NCI-H82 (cell line): ENCODE data around the gene PLPP7.

Experiments
- DNase-seq: peaks from one replicate; lab custom pipeline; 2025; lab: John Stamatoyannopoulos, UW

Gene PLPP7

GRCh38 chr9:131281119-131281965 is 8.2 kb upstream of the PLPP7 start:
- no peak for DNase-seq

GRCh38 chr9:131282175-131282574 is 7.3 kb upstream of the PLPP7 start:
- DNase-seq, result no peak

GRCh38 chr9:131282688-131283422 is 6.7 kb upstream of the PLPP7 start:
- peak; percentile 42 for DNase-seq

DNA sequence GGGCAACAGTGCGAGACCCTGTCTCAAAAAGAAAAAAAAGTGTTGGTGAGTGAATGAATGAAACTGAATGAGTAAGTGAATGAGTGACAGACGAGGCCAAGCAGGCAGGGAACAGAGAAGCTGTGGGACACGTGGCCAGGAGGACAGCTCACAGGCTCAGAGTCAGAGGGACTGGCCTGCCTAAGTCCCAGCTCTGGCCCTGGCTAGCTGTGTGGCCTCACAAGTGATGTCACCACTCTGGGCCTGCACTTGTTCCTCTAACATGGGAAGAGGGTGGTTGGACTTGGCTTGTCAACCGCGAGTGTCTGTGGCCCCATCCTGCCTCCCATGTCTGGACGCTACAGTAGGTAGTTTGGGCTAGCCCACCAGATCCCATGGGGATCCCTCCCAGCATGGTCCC is 4.7 kb upstream of the PLPP7 start:
- DNase-seq, result no peak

GRCh38 chr9:131287359-131287758 is 2.2 kb upstream of the PLPP7 start:
- no peak for DNase-seq

GRCh38 chr9:131288217-131288616 is 1.3 kb upstream of the PLPP7 start:
- no peak for DNase-seq

- DNase-seq, result no peak
These were observed 678 bp downstream of the PLPP7 start for GRCh38 chr9:131290036-131290766.

GRCh38 chr9:131290767-131291370 is 1.3 kb downstream of the PLPP7 start:
- DNase-seq, result no peak

DNA sequence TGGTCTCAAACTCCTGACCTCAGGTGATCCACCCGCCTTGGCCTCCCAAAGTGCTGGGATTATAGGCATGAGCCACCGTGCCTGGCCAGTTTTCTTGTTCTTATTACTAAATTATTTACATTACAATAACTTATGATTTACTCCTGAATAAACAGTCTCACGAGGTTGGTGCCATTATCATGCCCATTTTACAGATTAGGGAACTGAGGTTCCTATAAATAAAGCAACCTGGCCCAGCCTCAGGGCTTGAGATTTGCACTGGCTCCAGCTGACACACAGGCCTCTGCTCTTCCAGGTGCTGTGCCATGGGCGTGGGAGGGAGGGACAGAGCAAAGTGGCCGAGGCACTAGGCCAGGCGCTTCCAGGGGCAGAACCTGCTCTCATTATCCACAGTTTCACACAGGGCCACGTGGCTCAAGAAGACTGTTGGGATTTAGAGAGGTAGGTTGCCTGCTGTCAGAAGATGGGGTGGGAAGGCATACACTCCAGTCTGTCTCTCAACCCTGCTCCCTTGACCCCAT is 2.3 kb downstream of the PLPP7 start:
- no peak for DNase-seq

DNA sequence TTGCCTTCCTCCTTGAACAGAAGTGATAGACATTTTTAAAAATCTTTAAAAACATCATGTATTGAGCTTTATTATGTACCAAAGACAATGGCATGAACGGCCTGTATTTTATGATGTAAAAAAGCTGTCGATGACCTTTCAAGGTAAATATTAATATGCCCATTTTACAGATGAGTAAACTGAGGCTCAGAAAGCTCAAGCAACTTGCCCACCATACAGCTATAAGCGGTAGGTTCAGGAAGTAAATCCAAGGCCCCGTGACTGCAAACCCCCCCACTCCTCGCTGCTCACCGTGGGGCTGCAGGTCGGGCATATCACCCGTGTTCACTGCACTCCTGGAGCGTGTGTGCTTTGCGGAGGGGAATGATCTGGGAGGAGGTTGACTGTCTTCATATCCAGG is 3.4 kb downstream of the PLPP7 start:
- no peak for DNase-seq

- peak; percentile 48 for DNase-seq
These were observed 6.9 kb downstream of the PLPP7 start for GRCh38 chr9:131296460-131296859.

GRCh38 chr9:131296906-131297500 is 7.5 kb downstream of the PLPP7 start:
- no peak for DNase-seq

DNA sequence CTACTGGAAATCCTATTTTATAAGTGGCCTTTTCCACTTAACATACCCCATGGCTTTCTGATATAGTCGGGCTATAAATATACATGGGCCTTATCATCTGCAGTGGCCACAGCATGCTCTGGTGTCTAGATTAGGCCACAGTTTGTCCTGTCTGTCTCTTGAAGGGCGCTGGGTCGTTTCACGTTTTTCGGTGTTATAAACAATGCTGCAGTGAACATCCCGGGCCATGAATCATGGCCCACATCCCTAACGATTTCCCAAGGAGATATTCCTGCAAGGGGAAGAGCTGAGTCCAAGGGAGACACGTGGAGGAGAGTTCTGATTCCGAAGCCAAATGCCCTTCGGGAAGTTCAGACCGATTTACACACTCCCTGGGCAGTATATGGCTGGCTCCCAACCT is 8.4 kb downstream of the PLPP7 start:
- DNase-seq, result no peak

DNA sequence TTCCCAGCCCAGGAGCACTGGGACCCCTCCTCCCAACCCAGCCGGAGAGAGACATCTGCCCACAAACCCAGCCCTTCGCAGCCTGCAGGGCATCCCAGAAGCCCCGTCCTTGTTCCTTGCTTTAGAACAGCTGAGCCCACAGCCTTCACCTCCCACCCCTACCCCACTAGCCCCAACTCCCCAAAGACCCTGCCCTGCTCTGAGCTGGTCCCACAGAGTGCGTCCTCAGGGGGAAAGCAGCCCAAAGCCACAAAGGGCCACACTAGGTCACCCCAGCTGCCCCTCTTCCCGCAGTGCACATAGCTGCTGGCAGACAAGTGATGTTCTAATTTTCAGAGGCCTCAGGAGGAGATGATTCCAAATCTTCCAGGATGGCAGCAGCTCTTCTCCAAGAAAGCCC is 8.8 kb downstream of the PLPP7 start:
- DNase-seq, result no peak

- no peak for DNase-seq
These were observed 9.3 kb downstream of the PLPP7 start for GRCh38 chr9:131298816-131299215.

DNA sequence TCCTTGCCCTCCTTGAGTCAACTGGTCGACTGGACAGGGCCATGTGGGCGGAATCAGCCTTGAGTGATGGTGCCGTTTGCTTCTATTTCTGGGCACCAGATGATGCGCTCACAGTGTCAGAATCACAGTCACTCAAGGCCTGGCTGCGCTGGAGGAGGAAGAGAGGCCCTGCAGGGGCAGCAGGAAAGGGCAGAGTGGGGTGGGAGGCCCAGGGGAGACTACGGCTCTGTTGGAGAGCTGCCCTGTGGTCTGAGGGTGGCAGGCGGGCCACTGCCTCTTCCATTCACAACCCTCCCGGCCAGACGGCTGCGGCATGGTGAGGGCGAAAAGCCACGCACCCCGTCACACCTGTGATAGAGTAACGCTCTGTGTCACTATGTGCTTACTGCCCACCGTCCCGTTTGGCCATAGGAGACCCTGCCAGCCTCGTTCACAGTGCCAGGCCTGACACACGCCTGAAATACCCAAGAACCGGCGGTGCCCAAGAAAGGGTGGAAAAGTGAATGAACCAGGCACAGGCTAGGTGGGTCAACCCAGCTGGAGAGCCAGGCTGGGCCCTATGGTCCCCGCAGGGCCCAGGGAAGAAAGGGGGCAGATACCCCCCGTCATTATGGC is 9.9 kb downstream of the PLPP7 start:
- no peak for DNase-seq

GRCh38 chr9:131299961-131300347 is 10.4 kb downstream of the PLPP7 start:
- no peak for DNase-seq

DNA sequence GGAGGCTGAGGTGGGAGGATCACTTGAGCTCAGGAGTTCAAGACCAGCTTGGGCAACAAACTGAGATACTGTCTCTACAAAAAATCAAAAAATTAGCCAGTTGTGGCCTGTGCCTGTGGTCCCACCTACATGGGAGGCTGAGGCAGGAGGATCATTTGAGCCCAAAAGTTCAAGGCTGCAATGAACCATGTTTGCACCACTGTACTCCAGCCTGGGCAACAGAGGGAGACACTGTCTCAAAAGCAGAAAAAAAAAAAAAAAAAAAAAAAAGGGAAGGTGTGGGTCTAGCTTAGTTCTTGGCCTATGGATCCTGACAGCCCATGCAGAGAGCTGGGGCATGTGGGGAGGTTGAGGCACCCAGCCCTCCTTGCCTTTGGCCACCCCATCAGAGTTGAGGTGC is 10.9 kb downstream of the PLPP7 start:
- no peak for DNase-seq

DNA sequence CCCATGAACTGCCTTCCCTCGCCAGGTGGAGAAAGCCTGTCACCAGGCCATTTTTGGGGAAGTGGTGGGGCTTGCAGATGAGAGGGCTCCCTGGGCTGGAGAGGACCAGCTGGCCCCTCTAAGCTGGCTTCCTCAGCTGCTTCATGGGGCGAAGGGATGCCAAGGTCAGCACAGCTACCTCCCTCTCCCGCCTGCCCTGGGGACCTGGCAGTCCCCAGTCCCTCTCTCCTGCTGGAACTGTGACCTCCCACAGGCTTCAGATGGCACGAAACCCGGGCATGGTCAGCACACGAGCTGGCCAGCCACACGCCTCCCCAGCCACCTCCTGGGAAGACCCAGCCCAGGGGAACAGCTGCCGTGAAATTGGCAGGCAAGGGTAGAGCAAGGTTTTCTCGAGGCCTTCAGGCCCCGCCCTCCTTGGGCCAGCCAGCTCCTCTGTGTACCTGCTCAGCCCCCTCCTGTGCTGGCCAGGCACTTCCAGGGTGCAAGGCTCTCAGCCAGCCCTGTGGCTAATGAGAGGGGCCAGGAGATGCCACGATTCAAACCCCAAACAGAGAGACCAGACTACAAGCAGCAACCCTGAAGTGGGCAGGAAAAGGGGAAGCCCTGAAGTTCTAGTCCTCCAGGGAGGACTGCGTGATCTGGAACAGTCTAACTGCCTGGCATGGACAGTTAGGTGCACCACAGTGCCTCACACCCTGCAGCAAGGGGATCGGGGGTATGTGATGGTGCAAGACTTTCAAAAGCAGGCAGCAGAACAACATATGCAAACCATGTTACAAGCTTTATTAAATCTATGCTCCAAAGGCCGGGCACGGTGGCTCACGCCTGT is 12.9 kb downstream of the PLPP7 start:
- DNase-seq, result peak; percentile 11
